Measurements from ENCODE around the gene ZNF469.

Gene ZNF469

DNA sequence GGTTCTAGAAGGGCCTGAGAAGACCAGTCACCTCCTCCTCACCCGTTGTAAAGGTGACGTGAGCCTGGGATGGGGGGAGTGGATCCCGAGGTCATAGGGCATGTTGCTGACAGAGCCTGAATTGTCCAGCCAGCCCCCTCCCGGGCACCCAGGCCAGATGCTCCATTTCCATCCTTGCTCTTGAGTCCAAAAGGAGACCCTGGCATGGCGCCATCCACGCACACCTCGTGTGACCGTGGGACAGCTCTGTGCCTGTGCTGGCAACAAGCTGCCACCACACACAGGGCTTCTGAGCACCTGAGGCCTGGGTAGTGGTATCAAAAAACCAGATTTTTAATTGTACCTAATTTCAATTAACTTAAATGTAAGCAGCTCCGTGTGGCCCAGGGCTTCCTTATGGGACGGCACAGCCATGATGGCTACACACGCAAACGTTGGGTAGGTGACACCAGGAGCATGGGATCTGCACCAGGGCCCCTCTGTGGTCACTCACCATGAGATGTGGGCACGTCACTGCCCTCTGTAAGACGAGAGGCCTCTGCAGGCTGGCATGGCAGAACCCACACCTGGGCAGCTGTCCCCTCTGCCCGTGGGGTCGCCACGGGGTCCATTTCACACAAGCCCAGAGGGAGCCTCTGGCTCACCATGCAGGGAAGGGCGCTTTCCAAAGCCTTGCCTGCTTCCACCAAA, 37.6 kb upstream of the ZNF469 start:
- Histone ChIP-seq H3K9me3 (ENCODE audit: low read depth, low read length) (no peaks in the 10 kb centered on the region), H3K36me3 (ENCODE audit: insufficient read depth, low read length) (no peaks in the 10 kb centered on the region), H3K4me3 (no peak overlapping the region), H3K27ac (no peak overlapping the region), H3K9ac (ENCODE audit: insufficient read length) (no peak overlapping the region)
- no peak for TF ChIP-seq POLR2AphosphoS5 (IDR thresholded peaks at IDR 0.05; ENCODE audit: borderline replicate concordance, low read depth, low read length)
- TF ChIP-seq FOXP2 (optimal IDR thresholded peaks at IDR 0.05; ENCODE audit: control extremely low read depth, extremely low read length, insufficient read depth), result no peak
- TF ChIP-seq EZH2 (IDR thresholded peaks at IDR 0.05), result no peak
- no peak for DNase-seq (ENCODE audit: low read depth, low spot score)

DNA sequence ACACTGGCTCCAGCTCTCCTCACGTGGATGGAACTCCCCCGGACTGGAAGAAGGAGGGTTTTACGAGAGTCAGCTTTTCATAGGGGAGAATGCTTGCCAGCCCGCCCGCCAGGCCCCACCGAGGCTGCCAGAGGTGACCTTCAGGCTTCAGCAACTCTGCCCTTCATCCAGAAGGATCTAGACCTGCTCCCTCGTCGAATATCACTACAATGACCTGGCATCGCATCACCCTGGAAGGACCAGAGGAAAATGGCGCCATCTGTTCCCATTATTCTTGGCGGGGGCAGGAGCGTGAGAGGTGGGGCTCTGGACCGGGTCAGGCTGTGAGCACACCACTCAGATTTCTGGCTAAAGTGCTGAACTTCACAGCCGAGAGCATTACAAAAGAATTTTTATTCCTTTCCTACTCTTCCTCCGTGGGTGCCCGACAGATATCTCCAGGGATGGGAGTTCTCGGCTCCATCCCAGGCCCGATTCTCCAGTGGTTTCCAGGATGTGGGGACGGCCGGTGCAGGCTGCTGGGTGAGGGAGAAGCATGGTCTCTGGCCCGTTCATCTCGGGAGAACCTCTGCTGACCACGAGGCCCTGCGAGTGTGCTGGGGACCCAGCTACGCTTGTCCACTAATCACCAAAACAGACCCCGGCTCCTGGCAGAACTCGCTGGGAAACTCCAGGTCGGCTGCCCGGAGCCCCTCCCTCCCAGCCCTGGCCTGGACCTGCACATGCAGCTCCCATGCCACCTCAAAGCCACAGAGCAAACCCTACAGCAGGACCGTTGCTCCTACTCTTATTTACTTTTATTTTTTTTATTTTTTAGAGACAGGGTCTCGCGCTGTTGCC, 36.8 kb upstream of the ZNF469 start:
- no peaks in the 10 kb centered on the region for H3K9me3 ChIP-seq (ENCODE audit: low read depth, low read length)
- no peak for DNase-seq (ENCODE audit: low read depth, low spot score)
- no peak overlapping the region for H3K4me3 ChIP-seq
- no peak overlapping the region for H3K9ac ChIP-seq (ENCODE audit: insufficient read length)
- TF ChIP-seq POLR2AphosphoS5 (IDR thresholded peaks at IDR 0.05; ENCODE audit: borderline replicate concordance, low read depth, low read length) (no peak), FOXP2 (optimal IDR thresholded peaks at IDR 0.05; ENCODE audit: control extremely low read depth, extremely low read length, insufficient read depth) (no peak), EZH2 (IDR thresholded peaks at IDR 0.05) (no peak)
- H3K27ac ChIP-seq, result no peak overlapping the region
- H3K36me3 ChIP-seq (ENCODE audit: insufficient read depth, low read length), result no peaks in the 10 kb centered on the region

DNA sequence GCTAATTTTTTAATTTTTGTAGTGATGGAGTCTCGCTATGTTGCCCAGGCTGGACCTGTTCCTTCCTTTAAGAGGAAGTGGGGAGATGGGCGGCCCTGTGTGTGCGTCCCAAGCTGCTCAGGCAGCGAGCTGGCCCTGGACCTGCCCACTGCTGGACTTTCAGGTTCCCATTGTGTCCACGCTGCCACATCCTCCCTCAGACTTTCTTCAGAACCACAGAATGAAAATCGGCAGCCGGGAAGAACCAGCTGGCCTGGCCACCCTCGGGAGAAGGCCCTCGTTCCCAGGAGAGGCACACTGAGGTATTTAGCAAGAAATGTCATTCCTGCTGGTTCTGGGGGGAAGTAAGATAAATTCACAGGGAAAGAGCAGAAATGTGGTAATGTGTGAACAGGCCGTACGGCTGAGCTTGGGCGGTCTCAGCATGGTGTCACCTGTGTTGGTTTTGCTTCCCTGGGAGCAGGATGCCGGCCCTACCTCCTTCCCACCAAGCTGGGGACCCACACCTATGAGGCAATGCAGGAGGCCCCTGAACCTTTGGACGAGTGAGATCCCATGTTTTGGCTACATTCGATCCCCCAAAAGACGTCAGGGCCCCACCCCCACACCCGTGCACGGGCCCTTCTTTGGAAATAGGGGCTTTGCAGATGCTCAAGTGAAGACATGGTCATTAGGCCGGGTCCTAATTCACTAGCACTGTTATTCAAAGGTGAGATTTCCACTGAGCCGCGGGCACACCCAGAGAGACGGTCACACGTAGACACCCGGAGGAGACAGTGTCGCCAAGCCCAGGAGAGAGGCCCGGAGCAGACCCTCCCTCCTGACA, 35.9 kb upstream of the ZNF469 start:
- DNase-seq (ENCODE audit: low read depth, low spot score), result no peak
- no peaks in the 10 kb centered on the region for H3K9me3 ChIP-seq (ENCODE audit: low read depth, low read length)
- no peaks in the 10 kb centered on the region for H3K36me3 ChIP-seq (ENCODE audit: insufficient read depth, low read length)
- H3K4me3 ChIP-seq, result no peak overlapping the region
- no peak overlapping the region for H3K9ac ChIP-seq (ENCODE audit: insufficient read length)
- TF ChIP-seq POLR2AphosphoS5 (IDR thresholded peaks at IDR 0.05; ENCODE audit: borderline replicate concordance, low read depth, low read length) (no peak), FOXP2 (optimal IDR thresholded peaks at IDR 0.05; ENCODE audit: control extremely low read depth, extremely low read length, insufficient read depth) (no peak), EZH2 (IDR thresholded peaks at IDR 0.05) (no peak)
- no peak overlapping the region for H3K27ac ChIP-seq

DNA sequence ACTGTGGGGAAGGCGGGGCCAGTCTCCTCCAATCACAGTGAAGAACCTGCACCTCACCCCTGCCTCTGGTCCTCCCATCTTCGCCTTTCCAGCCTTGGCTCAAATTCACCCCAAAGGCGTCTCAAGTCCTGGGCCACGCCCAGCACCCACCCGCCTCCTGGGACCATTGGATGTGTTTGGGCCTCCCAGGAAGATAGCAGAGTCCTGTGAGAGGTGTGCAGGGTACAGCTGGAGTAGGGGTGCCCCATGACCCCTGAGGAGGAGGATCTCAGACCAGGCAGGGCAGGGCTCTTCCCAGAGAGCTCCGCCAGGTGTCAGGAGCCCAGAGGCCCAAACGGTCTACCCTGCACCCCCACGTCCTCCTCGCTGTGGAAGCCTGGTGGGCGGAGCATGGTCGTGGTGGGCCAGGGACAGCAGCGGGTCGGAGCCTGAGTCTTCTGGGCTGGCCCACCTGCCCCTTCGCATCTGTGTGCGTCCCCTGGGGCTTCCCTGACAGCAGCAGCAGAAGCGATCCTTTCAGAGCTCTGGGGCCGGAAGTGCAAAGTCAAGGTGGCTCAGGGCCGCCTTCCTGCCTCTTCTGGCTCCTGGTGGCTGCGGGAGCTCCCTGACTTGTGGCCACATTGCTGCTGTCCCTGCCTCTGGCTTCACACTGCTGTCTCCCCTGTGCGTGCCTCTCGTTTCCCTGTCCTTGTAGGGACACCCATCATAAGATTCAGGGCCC, 34.9 kb upstream of the ZNF469 start:
- Histone ChIP-seq H3K9ac (ENCODE audit: insufficient read length) (no peak overlapping the region), H3K9me3 (ENCODE audit: low read depth, low read length) (no peaks in the 10 kb centered on the region), H3K27ac (no peak overlapping the region), H3K4me3 (no peak overlapping the region), H3K36me3 (ENCODE audit: insufficient read depth, low read length) (no peaks in the 10 kb centered on the region)
- DNase-seq (ENCODE audit: low read depth, low spot score), result no peak
- TF ChIP-seq FOXP2 (optimal IDR thresholded peaks at IDR 0.05; ENCODE audit: control extremely low read depth, extremely low read length, insufficient read depth) (no peak), POLR2AphosphoS5 (IDR thresholded peaks at IDR 0.05; ENCODE audit: borderline replicate concordance, low read depth, low read length) (no peak), EZH2 (IDR thresholded peaks at IDR 0.05) (no peak)

DNA sequence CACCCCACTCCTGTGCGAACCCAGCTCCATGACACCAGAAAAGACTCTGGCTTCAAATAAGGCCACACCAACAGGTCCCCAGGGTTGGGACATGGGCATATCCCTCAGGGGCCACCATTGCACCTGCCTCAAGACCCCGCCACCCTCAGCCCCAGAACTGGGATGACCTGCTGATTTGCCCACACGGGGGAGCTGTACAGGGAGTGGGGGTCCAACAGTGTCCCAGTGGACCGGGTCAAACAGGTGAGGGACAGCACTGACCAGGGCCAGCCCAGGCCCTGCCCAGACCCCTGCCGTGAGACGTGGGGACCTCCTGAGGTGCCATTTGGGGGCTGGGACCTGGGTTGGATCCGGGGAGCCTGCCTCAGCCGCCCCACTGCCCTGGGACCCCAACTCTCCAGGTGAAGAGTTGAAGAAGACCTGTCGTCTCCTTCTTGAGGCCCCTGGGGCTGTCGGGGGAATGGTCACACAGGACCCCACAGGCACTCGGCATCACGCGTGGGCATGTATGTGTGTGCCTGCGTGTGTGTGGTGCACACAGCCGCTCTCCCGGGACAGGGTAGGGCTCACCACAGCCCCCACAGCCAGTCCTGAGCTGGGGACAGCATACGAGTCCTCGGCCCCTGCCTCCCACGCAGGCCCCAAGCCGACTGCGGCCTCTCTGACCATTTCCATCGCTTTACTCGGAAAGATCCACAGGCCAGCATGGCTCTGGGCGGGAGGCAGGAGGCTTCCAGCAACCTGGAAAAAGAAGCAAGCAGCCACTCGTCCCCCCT, 34.2 kb upstream of the ZNF469 start:
- no peak overlapping the region for H3K4me3 ChIP-seq
- H3K36me3 ChIP-seq (ENCODE audit: insufficient read depth, low read length), result no peaks in the 10 kb centered on the region
- H3K9ac ChIP-seq (ENCODE audit: insufficient read length), result no peak overlapping the region
- TF ChIP-seq POLR2AphosphoS5 (IDR thresholded peaks at IDR 0.05; ENCODE audit: borderline replicate concordance, low read depth, low read length), result no peak
- TF ChIP-seq EZH2 (IDR thresholded peaks at IDR 0.05), result no peak
- no peak for TF ChIP-seq FOXP2 (optimal IDR thresholded peaks at IDR 0.05; ENCODE audit: control extremely low read depth, extremely low read length, insufficient read depth)
- no peak for DNase-seq (ENCODE audit: low read depth, low spot score)
- H3K27ac ChIP-seq, result no peak overlapping the region
- H3K9me3 ChIP-seq (ENCODE audit: low read depth, low read length), result no peaks in the 10 kb centered on the region

DNA sequence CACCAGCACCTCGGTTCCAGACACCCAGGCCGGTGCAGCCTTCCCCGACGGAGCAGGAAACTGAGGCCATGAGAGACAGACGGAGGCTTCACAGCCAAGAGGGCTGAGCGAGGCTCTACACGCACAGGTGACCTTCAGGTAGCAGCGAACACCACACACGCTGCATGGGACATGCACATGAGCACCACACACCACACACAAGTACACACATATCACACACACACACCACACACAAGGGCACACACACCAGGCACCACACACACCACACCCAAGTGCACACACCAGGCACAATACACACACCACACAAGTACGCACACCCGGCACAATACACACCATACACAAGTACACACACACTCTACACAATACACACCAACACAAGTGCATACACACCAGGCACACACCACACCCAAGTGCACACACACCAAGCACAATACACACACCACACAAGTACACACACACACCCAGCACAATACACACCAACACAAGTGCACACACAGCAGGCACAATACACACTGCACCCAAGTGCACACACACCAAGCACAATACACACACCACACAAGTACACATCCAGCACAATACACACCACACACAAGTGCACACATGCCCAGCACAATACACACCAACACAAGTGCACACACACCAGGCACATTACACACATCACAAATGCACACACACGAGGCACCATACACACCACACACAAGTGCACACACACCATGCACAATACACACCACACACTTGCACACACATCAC, 33.4 kb upstream of the ZNF469 start:
- TF ChIP-seq FOXP2 (optimal IDR thresholded peaks at IDR 0.05; ENCODE audit: control extremely low read depth, extremely low read length, insufficient read depth), result no peak
- no peak for TF ChIP-seq POLR2AphosphoS5 (IDR thresholded peaks at IDR 0.05; ENCODE audit: borderline replicate concordance, low read depth, low read length)
- TF ChIP-seq EZH2 (IDR thresholded peaks at IDR 0.05), result no peak
- H3K4me3 ChIP-seq, result no peak overlapping the region
- no peak for DNase-seq (ENCODE audit: low read depth, low spot score)
- H3K36me3 ChIP-seq (ENCODE audit: insufficient read depth, low read length), result no peaks in the 10 kb centered on the region
- no peak overlapping the region for H3K27ac ChIP-seq
- H3K9me3 ChIP-seq (ENCODE audit: low read depth, low read length), result no peaks in the 10 kb centered on the region
- no peak overlapping the region for H3K9ac ChIP-seq (ENCODE audit: insufficient read length)

All from SK-N-MC (cell line).